PC-9 (cell line): ENCODE data around the gene ERVV-1. TPM values are rescaled to one million over a fixed set of nuclear protein-coding genes. Genes with fewer than 3 reads are reported as not detected.

Source experiments
- BruUV-seq: library from RNA; stranded (reverse); fragments of 400-500 nt; replicated peaks from 2 replicates; lab custom pipeline; 2021; lab: Mats Ljungman, UMichigan
- CTCF ChIA-PET: fragments of 300-600 bp; sonication (Branson Sonifier 250); formaldehyde crosslinking; loops from one replicate; lab custom pipeline; 2022; ENCODE audit warnings: antibody characterized with exemption; lab: Charles Lee
- POLR2A ChIA-PET: fragments of 300-600 bp; sonication (Branson Sonifier 250); formaldehyde crosslinking; loops from one replicate; lab custom pipeline; 2022; ENCODE audit warnings: antibody characterized with exemption; ENCODE audit not compliant: unreplicated experiment; lab: Charles Lee
- DNase-seq, 2 experiments: peaks; one replicate each; pipeline versions ENCODE4 v3.0.0 to v3.0.0-alpha.2; 2015 to 2022; ENCODE audit warnings: mixed read lengths in 1 of 2
- H2AFZ ChIP-seq: fragments of 200-600 bp; sonication (generic); 2 replicates; pipeline ENCODE4 v1.8.1; 2017; ENCODE audit warnings: antibody characterized with exemption
- H3F3A ChIP-seq: fragments of 200-600 bp; sonication (generic); 2 replicates; pipeline ENCODE4 v1.8.1; 2017; ENCODE audit warnings: antibody characterized with exemption, mild to moderate bottlenecking, low read depth; ENCODE audit not compliant: insufficient read depth
- H3K27ac ChIP-seq: fragments of 200-600 bp; sonication (generic); 2 replicates; pipeline ENCODE4 v1.6.1; 2016; ENCODE audit warnings: mixed run types
- H3K27me3 ChIP-seq: fragments of 200-600 bp; sonication (generic); 2 replicates; pipeline ENCODE4 v1.6.1; 2016; ENCODE audit warnings: low read depth, mixed run types; ENCODE audit not compliant: insufficient read depth
- H3K36me3 ChIP-seq: fragments of 200-600 bp; sonication (generic); 2 replicates; pipeline ENCODE4 v1.6.1; 2016; ENCODE audit warnings: low read depth, mixed run types
- H3K4me1 ChIP-seq: fragments of 200-600 bp; sonication (generic); replicated peaks from 2 replicates; pipeline ENCODE4 v1.6.1; 2016; ENCODE audit warnings: mixed run types; ENCODE audit not compliant: insufficient read depth
- H3K4me2 ChIP-seq: fragments of 200-600 bp; sonication (generic); 2 replicates; pipeline ENCODE4 v1.6.1; 2017; ENCODE audit warnings: mixed run types
- H3K4me3 ChIP-seq: fragments of 200-600 bp; sonication (generic); 2 replicates; pipeline ENCODE4 v1.6.1; 2016; ENCODE audit warnings: mixed run types
- H3K79me2 ChIP-seq: fragments of 200-600 bp; sonication (generic); 2 replicates; pipeline ENCODE4 v1.6.1; 2017; ENCODE audit warnings: low read depth, mixed run types
- H3K9me2 ChIP-seq: fragments of 200-600 bp; sonication (generic); 2 replicates; pipeline ENCODE4 v1.8.1; 2017; ENCODE audit warnings: mild to moderate bottlenecking; ENCODE audit not compliant: insufficient read depth
- H3K9me3 ChIP-seq: fragments of 200-600 bp; sonication (generic); 2 replicates; pipeline ENCODE4 v1.8.1; 2016; ENCODE audit warnings: low read depth; ENCODE audit not compliant: insufficient read depth
- H4K20me1 ChIP-seq: fragments of 200-600 bp; sonication (generic); 2 replicates; pipeline ENCODE4 v1.8.1; 2017; ENCODE audit not compliant: insufficient read depth
- EZH2 ChIP-seq: fragments of 200-600 bp; sonication (generic); IDR thresholded peaks from 2 replicates; pipeline ENCODE4 v1.8.0; 2017; ENCODE audit warnings: antibody characterized with exemption, low read depth
- intact Hi-C: fragments of 100-400 bp; cut with micrococcal nuclease; formaldehyde crosslinking; loops from one replicate; pipeline ENCODE4 v1.10.0; 2022; ENCODE audit not compliant: unreplicated experiment
- total RNA-seq: library from RNA; stranded (reverse); gene quantifications from 2 replicates; pipeline ENCODE4 v1.2.3, GENCODE V29; 2021
- TF ChIP-seq, protein P1 (sequence below): fragments of 200-600 bp; sonication (generic); conservative IDR thresholded peaks from 2 replicates; pipeline ENCODE4 v1.6.1; 2017; ENCODE audit warnings: mixed run types, antibody characterized with exemption, mild to moderate bottlenecking, moderate library complexity

ERVV-1 gene
- total RNA-seq, 1 experiment from 2014 or later = not detected

DNA sequence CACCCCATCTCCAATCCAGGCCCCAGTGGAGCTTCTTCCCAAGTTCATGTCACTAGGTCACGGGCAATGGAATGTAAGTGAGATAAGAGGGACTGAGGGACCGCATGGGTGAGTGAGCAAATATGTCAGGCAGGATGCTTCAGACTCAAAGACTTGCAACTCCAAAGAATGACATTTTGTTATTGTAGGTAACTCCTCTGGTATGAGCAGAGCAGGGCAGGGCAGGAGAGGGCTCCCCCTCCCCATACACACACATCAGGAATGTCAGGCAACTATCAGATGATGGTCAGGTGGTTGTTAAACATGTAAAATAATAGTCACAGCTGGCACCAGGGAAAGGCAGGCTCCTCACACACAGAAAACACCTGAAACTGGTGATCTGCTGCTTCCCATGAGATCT is 41.4 kb downstream of the ERVV-1 start:
- Histone ChIP-seq H2AFZ (no peak overlapping the region), H3K4me1 (no peaks in the 10 kb centered on the region), H4K20me1 (no peaks in the 10 kb centered on the region), H3F3A (no peaks in the 10 kb centered on the region), H3K9me3 (peaks cover 15% of the 10 kb centered on the region), H3K9me2 (no peaks in the 10 kb centered on the region), H3K27me3 (no peaks in the 10 kb centered on the region; the same call in 1 of the 2 replicates), H3K4me2 (no peak overlapping the region), H3K36me3 (no peaks in the 10 kb centered on the region), H3K27ac (no peak overlapping the region), H3K4me3 (no peak overlapping the region), H3K79me2 (no peaks in the 10 kb centered on the region)
- ChIA-PET CTCF (no interaction called here), POLR2A (no interaction called here)
- DNase-seq = peak; percentile 36 to 44
- intact Hi-C loops = no loop called here
- no peak for TF ChIP-seq EZH2
- TF ChIP-seq, protein P1, sequence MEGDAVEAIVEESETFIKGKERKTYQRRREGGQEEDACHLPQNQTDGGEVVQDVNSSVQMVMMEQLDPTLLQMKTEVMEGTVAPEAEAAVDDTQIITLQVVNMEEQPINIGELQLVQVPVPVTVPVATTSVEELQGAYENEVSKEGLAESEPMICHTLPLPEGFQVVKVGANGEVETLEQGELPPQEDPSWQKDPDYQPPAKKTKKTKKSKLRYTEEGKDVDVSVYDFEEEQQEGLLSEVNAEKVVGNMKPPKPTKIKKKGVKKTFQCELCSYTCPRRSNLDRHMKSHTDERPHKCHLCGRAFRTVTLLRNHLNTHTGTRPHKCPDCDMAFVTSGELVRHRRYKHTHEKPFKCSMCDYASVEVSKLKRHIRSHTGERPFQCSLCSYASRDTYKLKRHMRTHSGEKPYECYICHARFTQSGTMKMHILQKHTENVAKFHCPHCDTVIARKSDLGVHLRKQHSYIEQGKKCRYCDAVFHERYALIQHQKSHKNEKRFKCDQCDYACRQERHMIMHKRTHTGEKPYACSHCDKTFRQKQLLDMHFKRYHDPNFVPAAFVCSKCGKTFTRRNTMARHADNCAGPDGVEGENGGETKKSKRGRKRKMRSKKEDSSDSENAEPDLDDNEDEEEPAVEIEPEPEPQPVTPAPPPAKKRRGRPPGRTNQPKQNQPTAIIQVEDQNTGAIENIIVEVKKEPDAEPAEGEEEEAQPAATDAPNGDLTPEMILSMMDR = no peak
- no TSS peak for BruUV-seq

DNA sequence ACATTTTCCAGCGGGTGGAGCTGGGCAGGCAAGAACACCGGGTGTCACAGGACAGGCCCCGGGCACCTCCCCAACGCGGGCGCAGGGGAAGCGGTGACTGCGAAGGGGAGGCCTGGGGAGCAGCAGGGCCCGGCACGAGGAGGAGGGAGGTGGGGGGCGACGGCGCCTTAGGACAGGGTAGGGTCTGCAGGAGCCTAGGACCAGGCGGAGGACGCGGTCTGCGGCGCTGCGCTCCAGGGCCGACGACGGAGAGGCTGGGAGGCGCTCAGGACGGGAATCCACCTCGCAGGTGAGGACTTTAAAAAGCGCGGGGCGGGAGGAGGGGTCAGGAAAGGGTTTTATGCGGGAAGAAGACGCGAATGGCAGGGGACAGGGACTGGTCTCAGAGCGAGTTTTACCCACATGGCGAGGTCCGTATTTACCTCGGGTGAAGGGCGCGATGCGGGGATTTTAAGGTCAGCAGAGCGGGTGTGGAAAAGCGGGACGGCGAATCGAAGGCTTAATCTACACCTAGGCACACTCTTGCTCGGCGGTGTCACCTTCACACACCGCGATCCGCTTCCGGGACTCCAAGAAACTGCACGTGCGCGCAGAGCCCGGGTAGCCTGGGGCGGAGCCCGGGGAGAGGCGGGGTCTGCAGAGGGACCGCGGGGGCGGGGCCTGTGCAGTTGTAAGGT is 44.3 kb downstream of the ERVV-1 start:
- DNase-seq = peak in 1 of 2 experiments; percentile 62
- H3K4me2 ChIP-seq = peak overlapping the region; percentile 57
- peak overlapping the region; percentile 41; the same call in 1 of the 2 replicates for H3K4me3 ChIP-seq
- BruUV-seq = TSS peak; percentile 35
- no peak overlapping the region for H3K27ac ChIP-seq
- H3F3A ChIP-seq = no peaks in the 10 kb centered on the region
- H3K9me2 ChIP-seq = no peaks in the 10 kb centered on the region
- no peaks in the 10 kb centered on the region for H3K36me3 ChIP-seq
- TF ChIP-seq, protein P1 = no peak
- TF ChIP-seq EZH2 = no peak
- H3K4me1 ChIP-seq = no peaks in the 10 kb centered on the region
- no peaks in the 10 kb centered on the region for H4K20me1 ChIP-seq
- peak overlapping the region; percentile 68; the same call in 1 of the 2 replicates for H2AFZ ChIP-seq
- intact Hi-C loops = no loop called here
- H3K9me3 ChIP-seq = peaks cover 19% of the 10 kb centered on the region
- ChIA-PET POLR2A (no interaction called here), CTCF (no interaction called here)
- no peaks in the 10 kb centered on the region for H3K27me3 ChIP-seq
- no peaks in the 10 kb centered on the region for H3K79me2 ChIP-seq

Other genes starting within 250 kb of the ERVV-1 start
- gene ZNF600, start 227.1 kb upstream of the ERVV-1 start, total RNA-seq = 21.4 and 27.9 TPM in 2 replicates
- gene ZNF28, start 192.3 kb upstream of the ERVV-1 start, total RNA-seq = 18.3 and 29.5 TPM in 2 replicates
- 19.5 and 29.0 TPM in 2 replicates for gene ZNF468, start 156.3 kb upstream of the ERVV-1 start, total RNA-seq
- gene ZNF320, start 116.3 kb upstream of the ERVV-1 start, total RNA-seq = 18.5 and 24.9 TPM in 2 replicates
- gene ZNF888, start 90.5 kb upstream of the ERVV-1 start, total RNA-seq = 10.8 and 14.5 TPM in 2 replicates
- 11.8 and 13.8 TPM in 2 replicates for gene ZNF816, start 51.0 kb upstream of the ERVV-1 start, total RNA-seq
- gene ERVV-2, start 30.8 kb downstream of the ERVV-1 start, total RNA-seq = 0.28 TPM in 1 of 2 replicates, not detected in the other
- gene ZNF160, start 89.5 kb downstream of the ERVV-1 start, total RNA-seq = 25.1 and 27.4 TPM in 2 replicates
- gene ZNF415, start 119.0 kb downstream of the ERVV-1 start, total RNA-seq = 9.6 and 12.9 TPM in 2 replicates
- 13.6 and 15.3 TPM in 2 replicates for gene ZNF347, start 145.1 kb downstream of the ERVV-1 start, total RNA-seq
- 6.8 and 11.2 TPM in 2 replicates for gene ZNF665, start 179.4 kb downstream of the ERVV-1 start, total RNA-seq
- 10.2 and 14.5 TPM in 2 replicates for gene ZNF677, start 241.0 kb downstream of the ERVV-1 start, total RNA-seq
- gene VN1R2, start 244.4 kb downstream of the ERVV-1 start, total RNA-seq = not detected in 2 replicates